GM12892 (cell line): Measurements from ENCODE around the gene OXCT2.

Experiments used
- POLR2A ChIP-seq: IDR thresholded peaks from 2 replicates; pipeline ENCODE4 v1.6.1; 2011; ENCODE audit warnings: low read depth, low read length, control low read depth
- POLR2AphosphoS5 ChIP-seq: IDR thresholded peaks from 2 replicates; pipeline ENCODE4 v1.6.1; 2011; ENCODE audit warnings: low read depth, low read length, control low read depth

DNA sequence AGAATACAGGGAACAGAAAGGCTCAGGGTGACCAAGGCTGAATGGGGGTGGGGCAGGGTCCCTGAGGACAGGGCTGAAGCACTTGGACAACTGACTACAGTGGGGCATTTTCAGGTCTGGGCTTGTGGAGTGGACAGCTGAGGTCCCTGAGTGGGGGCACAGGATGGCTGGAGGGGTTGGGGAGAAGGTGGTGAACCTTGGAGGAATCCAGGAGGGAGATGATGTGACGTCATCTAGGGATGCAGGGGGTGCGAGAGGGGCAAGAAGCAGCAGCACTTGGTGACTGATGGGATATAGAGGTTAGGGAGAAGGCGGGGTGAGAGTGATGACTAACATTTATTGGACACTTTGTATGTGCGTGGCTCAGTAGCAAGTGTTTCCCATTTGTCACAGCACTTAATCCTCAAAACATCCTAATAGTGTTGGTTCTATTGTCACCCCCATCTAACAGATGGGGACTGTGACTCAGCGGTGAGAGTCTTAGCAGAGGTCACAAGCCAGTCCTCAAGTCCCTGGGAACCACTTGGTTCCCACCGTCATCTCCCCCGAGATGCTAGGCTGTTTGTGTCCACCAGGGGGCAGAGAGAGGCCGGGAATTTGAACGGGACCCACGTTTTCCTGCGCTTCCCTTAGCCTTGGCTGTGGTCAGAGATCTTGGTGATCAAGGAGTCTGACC lies 45.4 kb upstream of the OXCT2 start:
- no peak for TF ChIP-seq POLR2AphosphoS5
- TF ChIP-seq POLR2A = no peak
